Measurements from ENCODE around the gene SFTPA2.
"Not testable (repeated sequence)": the region's sequence is repeated elsewhere in the genome, so short reads cannot be mapped to it uniquely, and the experiment has no call there.

The SFTPA2 gene

GRCh38 chr10:79559726-79560125 is 481 bp downstream of the SFTPA2 start:
- no peak for DNase-seq (ENCODE audit: low spot score)

GRCh38 chr10:79556961-79557360 is 3.2 kb downstream of the SFTPA2 start:
- DNase-seq (ENCODE audit: low spot score): not testable (repeated sequence)

GRCh38 chr10:79555354-79556309 is 4.6 kb downstream of the SFTPA2 start:
- no peak for DNase-seq (ENCODE audit: low spot score)

GRCh38 chr10:79552143-79552542 is 8.1 kb downstream of the SFTPA2 start:
- no peak for DNase-seq (ENCODE audit: low spot score)

- DNase-seq (ENCODE audit: low spot score): no peak
Observed at GRCh38 chr10:79547973-79548372, 12.2 kb downstream of the SFTPA2 start.

GRCh38 chr10:79547128-79547527 is 13.1 kb downstream of the SFTPA2 start:
- not testable (repeated sequence) for DNase-seq (ENCODE audit: low spot score)

- DNase-seq (ENCODE audit: low spot score): not testable (repeated sequence)
Observed at GRCh38 chr10:79544926-79545659, 15.1 kb downstream of the SFTPA2 start.

- not testable (repeated sequence) for DNase-seq (ENCODE audit: low spot score)
Observed at GRCh38 chr10:79544408-79544807, 15.8 kb downstream of the SFTPA2 start.

GRCh38 chr10:79542626-79543025 is 17.6 kb downstream of the SFTPA2 start:
- no peak for DNase-seq (ENCODE audit: low spot score)

GRCh38 chr10:79540930-79541329 is 19.3 kb downstream of the SFTPA2 start:
- not testable (repeated sequence) for DNase-seq (ENCODE audit: low spot score)

- DNase-seq (ENCODE audit: low spot score): not testable (repeated sequence)
Observed at GRCh38 chr10:79538311-79538710, 21.9 kb downstream of the SFTPA2 start.

GRCh38 chr10:79533903-79534175 is 26.4 kb downstream of the SFTPA2 start:
- DNase-seq (ENCODE audit: low spot score): not testable (repeated sequence)

- not testable (repeated sequence) for DNase-seq (ENCODE audit: low spot score)
Observed at GRCh38 chr10:79533142-79533902, 26.9 kb downstream of the SFTPA2 start.

GRCh38 chr10:79528261-79528660 is 31.9 kb downstream of the SFTPA2 start:
- DNase-seq (ENCODE audit: low spot score): not testable (repeated sequence)

- not testable (repeated sequence) for DNase-seq (ENCODE audit: low spot score)
Observed at GRCh38 chr10:79525049-79525710, 35.0 kb downstream of the SFTPA2 start.

GRCh38 chr10:79523157-79523853 is 36.9 kb downstream of the SFTPA2 start:
- DNase-seq (ENCODE audit: low spot score): not testable (repeated sequence)

- not testable (repeated sequence) for DNase-seq (ENCODE audit: low spot score)
Observed at GRCh38 chr10:79522464-79522863, 37.7 kb downstream of the SFTPA2 start.

GRCh38 chr10:79521751-79522150 is 38.5 kb downstream of the SFTPA2 start:
- not testable (repeated sequence) for DNase-seq (ENCODE audit: low spot score)

GRCh38 chr10:79517567-79517966 is 42.6 kb downstream of the SFTPA2 start:
- DNase-seq (ENCODE audit: low spot score): not testable (repeated sequence)

- not testable (repeated sequence) for DNase-seq (ENCODE audit: low spot score)
Observed at GRCh38 chr10:79516532-79517205, 43.5 kb downstream of the SFTPA2 start.

All from hematopoietic multipotent progenitor cell treated with erythropoietin and hydrocortisone succinate and interleukin-3 and kit ligand, for 15 days (in vitro differentiated cells).